GM21737 (cell line): ENCODE measurements around the gene EDEM2.
A peak's percentile ranks its signal among the peaks of the same experiment; 100 is the strongest.
"Not testable (repeated sequence)": the region's sequence is repeated elsewhere in the genome, so short reads cannot be mapped to it uniquely, and the experiment has no call there.

Source experiments
- ATAC-seq: cut with Tn5 transposase; IDR thresholded peaks from one replicate; pipeline ENCODE4 v1.9.1; 2021; ENCODE audit warnings: mild to moderate bottlenecking, moderate library complexity; ENCODE audit not compliant: unreplicated experiment

Gene EDEM2

DNA sequence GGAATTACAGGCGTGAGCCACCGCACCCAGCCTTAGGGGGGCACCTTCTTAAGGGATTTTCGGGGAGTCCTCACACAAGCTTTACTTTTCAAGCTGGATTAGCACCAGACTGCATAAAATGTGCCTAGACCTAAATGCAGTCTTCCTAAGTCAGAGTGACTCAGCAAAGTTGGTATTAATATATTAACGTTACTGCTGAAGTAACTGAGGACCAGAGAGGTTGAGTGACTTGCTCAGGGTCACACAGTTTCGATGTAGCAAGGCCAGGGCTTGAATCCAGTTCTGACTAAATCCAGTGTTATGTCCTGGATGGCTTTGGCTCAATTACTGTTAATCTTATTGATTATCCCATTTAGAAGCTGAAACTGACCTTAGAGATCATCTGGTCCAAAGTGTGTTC is 13.4 kb downstream of the EDEM2 start:
- no peak for ATAC-seq

DNA sequence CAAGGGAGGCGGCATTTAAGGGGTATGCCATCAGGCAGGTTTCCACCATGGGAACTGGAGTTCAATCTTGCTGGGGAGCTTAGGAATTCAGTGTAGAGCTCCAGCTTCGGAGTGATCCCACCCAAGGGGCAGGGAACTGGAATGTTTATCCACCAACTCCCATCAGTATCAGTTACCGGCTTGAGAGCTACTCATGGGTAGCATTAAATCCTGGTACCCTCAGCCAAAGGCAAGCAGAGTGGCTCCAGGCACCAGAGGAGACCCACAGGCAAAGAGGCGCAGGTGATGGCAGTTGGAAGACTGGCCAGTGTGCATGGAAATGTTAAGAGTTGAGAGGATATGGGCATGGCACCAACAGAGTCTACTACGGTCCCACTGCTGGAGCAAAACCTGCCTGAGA is 14.1 kb downstream of the EDEM2 start:
- ATAC-seq, result no peak

DNA sequence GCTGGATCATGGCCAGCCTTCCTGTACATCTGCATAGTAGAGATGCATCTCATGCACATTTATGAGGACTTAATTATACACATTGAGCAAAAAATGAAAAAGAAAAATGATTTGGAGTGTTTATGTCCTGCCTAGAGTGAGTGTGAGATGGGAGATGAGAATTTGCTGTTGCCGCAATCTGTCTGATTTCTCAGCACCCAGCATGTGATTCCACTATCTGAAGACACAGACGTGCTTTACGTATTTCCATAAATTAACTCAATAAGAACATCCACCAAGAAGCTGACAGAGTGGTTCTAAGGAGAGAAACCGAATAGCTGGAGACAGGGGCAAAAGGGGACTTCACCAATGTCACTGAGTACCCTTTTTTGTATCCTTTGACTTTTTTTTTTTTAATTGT is 15.2 kb downstream of the EDEM2 start:
- no peak for ATAC-seq

DNA sequence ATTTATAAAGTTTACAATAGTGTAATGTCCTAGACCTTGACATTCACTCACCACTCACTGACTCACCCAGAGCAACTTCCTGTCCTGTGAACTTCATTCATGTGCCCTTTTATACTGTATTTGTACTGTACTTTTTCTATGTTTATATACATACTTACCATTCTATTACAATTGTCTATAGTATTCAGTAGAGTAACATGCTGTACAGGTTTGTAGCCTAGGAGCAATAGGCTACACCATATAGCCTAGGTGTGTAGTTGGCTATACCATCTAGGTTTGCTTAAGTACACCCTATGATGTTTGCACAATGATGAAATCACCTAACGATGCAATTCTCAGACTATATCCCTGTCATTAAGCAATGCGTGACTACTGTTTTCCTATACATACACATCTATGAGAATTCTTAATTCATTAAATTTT is 17.5 kb downstream of the EDEM2 start:
- no peak for ATAC-seq

DNA sequence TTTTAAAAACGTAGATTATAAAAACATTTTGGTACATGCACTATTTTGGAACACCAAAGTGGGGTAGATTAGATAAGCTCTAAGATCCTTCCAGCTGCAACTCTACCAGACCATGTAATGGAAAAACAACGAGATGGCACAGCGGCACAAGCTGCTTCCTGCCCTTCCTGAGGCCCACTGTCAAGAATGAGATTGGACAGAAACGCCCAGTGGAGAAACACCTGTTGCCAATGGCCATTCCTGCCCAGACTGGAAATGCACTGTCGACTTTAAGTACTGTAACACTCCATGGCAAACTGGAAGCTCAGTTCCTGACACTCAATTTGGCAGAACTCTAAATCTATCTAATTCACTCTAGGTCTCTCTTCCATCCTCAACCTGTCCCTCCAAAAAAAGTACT is 21.4 kb downstream of the EDEM2 start:
- no peak for ATAC-seq

DNA sequence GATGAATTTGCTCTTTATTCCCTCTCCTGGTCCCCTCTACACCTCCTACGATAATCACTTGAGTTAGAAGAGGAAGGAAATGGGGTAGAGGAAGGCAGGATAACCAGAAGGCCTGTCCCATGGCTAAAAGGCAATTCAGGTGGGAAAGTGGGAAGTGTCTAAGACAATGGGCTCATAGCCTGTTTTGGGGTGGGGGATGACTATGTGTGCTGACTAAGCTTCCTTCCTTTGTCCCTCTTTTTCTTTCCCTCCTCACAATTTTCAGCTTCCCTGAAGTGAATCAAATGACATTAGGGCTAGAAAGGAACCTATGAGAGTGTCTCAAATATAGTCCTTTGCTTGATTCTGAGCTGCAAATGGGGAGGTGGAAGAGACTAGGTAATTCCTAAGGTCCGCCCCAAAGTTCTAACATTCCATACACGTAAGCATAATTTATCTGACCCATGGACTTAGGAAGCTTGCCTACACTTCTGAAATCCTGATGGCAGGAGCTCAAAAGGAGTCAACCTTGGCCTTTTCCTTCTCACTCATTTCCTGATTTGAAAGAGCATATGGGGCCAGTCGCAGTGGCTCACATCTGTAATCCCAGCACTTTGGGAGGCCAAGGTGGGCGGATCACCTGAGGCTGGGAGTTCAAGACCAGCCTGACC is 24.3 kb downstream of the EDEM2 start:
- no peak for ATAC-seq

DNA sequence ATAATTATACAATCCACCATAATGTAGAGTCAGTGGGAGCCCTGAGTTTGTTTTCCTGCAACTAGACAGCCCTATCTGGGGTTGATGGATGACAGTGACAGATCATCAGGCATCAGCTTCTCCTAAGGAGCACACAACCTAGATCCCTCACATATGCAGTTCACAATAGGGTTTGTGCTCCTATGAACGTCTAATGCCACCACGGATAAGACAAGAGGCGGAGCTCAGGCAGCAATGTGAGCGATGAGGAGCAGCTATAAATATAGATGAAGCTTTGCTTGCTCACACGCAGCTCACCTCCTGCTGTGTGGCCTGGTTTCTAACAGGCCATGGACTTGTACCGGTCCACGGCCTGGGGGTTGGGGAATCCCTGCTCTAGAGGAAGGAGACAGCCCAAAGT is 25.9 kb downstream of the EDEM2 start:
- ATAC-seq, result no peak

DNA sequence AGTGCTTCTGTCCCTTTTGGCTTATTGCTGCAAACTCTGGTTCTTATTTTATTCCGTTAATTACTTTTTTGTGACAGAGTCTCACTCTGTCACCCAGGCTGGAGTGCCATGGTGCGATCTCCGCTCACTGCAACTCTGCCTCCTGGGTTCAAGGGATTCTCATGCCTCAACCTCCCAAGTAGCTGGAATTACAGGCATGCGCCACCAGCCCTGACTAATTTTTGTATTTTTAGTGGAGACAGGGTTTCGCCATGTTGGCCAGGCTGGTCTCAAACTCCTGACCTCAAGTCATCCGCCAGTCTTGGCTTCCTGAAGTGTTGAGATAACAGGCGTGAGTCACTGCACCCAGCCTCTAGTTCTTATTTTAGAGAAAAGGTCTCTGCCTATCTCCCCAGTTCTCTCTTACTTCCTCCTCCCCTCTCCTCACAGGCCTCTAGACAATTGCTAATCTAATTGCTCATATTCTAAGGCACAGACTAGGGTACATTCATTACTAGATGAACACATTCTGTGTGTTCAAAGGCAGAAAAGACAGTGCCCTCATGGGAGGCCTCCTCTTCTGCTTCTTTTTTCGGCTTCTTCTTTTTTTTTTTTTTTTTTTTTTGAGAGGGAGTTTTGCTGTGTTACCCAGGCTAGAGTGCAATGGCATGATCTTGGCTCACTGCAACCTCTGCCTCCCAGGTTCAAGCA is 27.0 kb downstream of the EDEM2 start:
- ATAC-seq, result no peak

DNA sequence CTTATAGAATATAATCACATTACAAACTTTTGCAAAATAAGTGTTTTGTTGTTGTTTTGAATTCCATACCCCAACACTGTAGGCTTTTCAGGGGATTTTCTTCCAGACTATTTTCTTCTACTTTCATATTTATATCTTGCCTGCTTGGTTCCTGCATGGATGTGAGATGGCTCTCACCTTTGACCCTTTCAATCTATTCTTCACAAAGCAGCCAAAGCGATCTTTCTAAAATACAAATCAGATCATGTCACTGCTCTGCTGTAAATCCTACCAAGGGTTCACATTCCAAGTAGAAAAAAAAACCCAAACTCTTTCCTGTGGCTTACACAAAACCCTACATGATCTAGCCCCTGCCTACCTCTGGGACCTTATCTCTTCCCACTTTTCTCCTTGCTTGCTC is 29.5 kb downstream of the EDEM2 start:
- no peak for ATAC-seq

DNA sequence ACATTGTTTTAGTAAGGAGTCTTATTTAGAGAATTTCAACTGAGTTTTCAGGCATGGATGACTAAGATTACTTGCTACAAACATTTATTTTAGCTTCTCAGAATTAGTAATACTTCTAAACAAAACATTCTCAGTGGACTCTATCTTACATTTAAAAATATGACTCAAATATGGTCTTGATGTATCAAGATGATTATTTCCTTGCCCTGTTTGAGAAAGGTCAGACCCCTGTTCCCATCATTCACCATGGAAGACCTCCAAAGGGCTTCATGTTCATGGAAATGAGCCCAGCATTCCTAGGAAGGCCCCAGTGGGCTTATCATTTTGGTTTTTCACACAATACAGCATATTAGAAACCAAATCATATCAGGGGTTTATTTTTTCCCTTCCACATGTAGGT is 29.9 kb downstream of the EDEM2 start:
- no peak for ATAC-seq

DNA sequence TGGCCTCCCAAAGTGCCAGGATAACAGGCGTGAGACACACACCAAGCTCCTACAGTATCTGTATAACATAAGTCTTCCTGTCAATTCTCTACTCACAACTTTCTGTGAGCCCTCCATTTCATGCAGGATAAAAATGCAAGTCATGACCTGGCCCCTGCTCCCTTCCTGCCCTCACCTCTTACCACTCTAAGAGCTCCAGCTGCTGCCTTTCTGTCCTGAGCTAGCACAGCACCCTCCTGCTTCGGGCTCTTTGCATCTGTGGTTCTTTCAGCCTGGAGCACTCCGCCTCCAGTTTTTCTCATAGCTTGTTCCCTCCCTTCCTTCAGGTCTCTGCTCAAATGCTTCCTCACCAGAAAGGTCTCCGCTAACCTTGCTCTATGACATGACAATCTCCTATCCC is 30.9 kb downstream of the EDEM2 start:
- ATAC-seq, result no peak

DNA sequence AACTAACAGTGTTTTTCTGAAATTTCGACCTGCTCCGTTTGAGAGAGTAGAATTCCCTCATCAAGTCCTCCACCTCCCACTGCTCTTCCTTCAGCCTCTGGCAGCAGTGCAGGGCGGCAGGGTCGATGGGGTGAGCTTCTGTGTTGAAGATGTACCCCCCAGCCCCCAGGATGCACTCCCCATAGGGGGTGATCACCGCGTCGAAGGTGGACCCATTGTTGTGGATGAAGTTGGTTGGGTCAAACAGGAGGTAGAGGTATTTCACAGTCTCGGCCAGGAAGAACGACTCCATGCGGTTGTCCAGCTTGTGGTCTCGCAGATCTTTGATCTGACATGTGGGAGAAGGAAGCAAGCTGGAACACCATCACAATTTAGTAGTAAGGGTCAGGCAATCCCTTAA is 31.5 kb downstream of the EDEM2 start:
- ATAC-seq, result no peak

DNA sequence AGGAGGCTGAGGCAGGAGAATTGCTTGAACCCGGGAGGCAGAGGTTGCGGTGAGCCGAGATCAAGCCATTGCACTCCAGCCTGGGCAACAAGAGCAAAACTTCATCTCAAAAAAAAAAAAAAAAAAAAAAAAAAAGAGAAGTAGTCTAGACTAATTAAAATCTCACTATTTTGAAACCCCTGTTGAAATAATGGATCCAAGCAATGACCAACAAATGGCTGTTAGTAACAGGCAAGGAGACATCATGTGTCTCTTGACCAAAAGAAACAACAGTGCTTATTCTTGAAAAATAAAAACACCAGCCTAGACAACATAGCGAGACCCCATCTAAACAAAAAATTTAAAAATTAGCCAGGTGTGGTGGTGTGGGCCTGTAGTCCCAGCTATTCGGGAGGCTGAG is 34.9 kb downstream of the EDEM2 start:
- not testable (repeated sequence) for ATAC-seq

DNA sequence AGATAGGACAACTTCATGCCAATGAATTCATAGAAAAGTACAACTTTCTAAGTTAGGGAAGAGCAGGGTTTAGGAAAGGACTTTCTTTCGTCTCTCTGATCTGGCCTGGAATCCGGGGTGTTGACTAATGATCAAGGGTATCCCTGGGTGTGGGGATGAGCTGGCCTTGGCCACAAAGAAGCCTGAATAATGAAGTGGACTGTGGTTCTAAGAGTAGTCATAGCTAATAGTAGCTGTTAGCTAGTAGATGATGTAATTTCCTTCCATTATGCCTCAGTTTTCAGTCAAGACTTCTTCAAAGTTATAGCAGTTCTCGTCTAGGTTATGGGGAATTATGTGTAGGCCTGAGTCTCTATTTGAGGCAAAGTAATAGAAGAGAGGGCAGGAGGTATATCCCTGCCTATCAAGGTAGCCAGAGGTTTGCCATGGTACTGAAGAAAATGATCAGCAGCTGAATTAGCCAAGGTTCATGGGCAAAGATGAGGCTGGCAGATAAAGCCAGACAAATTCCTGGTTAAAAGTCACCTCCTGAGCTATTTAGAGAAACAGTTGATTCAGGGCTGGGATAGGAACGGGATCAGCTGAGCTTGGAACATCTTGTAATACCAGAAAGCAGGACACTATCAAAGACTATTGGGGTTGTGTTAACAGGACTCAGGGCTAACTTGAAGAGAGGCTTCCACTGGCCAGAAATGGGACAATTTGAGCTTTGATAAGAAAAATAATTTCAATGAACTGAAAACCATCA is 35.8 kb downstream of the EDEM2 start:
- ATAC-seq, result no peak

DNA sequence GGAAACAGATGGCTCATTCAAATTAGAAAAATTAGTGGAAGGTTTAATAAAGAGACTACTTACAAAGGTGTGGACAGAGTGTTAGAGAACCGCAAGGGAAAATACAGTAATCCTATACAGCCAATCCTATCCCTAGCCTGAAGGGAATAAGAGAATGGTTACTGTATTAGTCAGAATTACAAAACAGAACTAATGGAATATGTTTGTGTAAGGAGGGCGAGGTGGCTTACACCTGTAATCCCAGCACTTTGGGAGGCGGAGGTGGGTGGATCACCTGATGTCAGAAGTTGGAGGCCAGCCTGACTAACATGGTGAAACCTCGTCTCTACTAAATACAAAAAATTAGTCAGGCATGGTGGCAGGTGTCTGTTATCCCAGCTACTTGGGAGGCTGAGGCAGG is 38.2 kb downstream of the EDEM2 start:
- no peak for ATAC-seq

DNA sequence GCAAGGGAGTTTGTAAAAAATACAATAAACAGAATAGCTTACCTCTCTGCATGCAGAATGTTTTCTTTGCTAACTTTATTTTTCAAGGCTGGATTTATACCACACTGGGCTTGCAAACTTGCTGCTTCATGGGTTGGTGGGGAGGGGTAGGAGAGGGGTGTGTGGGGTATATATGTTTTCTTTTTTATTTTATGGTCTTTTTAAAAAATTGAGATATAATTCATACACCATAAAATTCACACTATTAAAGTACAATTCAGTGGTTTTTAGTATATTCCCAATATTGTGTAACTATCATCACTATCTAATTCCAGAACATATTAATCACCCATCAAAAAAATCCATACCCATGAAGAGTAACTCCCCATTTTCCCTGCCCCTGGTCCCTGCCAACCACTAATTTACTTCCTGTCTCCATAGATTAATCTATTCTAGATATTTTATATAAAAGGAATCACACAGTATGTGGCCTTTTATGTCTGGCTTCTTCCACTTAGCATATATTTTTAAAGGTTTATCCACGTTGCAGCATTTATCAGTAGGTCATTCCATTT is 40.2 kb downstream of the EDEM2 start:
- ATAC-seq, result no peak

DNA sequence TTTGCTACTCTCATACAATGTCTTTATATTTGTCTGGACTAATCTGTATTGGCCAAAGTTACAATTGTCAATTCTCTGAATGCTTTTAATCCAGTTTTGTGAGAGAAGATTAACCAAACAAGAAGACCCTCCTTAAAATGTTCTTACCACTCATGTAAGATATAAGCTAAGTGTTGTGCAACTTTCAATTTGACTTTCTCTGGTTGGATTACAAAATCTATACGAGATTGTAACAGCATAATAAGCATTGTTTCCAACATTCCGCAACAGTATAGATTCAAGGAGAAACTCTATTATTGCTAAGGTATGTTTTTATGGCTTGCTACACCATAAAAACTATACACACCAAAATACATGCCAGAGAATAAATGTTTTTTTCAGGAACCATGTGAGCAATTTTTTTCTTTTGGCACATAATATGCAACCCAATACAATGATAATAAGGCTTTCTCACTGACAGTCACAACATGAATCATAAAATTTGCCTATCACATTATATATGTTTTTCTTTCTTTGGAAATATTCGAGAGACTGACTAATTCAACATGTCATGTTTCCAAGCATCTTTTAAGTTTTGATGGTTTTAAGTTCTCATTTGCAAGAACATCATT is 42.3 kb downstream of the EDEM2 start:
- no peak for ATAC-seq

DNA sequence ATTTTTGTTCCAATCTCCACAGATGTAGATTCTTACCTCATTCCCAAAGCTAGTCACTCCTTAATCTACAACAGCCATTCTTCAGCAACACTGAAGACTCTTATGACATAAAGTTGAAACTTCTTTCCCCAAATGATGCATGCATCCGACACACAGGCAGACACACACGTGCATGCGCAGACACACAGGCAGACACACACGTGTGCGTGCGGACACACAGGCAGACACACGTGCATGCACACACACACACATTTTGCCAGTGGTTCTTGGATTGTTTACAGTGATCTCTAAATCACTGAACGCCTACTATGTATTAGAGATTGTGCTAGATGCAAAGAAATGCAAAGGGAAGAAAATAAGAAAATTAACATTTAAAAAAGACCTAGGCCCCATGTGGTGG is 45.5 kb downstream of the EDEM2 start:
- ATAC-seq, result no peak

DNA sequence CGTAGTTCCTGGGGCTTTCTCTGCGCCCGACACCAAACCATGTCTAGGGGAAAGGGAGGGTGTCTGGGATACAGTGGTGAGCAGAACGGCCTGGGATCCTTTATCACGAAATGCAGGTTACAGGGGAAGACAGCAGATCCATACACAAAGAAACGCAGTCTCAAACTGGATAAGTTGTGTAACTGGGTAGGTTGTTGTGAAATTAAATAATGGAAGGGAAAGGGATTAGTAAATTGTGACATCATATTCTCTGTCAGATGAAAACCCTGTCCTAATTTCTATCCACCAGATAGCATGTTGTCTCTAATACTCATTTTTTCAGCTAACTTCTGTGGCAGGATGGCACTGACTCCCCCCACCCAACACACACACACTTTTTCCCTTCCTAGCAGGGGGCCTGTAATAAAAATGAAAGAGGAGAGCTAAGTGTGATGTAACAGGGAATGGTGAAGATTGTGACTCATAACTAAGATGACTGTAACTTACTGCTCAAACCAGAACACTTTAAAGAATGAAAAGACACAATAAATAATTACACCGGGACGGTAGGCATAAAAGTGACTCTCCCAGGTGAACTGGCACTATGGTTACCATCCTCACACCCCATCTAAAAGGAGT is 53.8 kb downstream of the EDEM2 start:
- no peak for ATAC-seq

DNA sequence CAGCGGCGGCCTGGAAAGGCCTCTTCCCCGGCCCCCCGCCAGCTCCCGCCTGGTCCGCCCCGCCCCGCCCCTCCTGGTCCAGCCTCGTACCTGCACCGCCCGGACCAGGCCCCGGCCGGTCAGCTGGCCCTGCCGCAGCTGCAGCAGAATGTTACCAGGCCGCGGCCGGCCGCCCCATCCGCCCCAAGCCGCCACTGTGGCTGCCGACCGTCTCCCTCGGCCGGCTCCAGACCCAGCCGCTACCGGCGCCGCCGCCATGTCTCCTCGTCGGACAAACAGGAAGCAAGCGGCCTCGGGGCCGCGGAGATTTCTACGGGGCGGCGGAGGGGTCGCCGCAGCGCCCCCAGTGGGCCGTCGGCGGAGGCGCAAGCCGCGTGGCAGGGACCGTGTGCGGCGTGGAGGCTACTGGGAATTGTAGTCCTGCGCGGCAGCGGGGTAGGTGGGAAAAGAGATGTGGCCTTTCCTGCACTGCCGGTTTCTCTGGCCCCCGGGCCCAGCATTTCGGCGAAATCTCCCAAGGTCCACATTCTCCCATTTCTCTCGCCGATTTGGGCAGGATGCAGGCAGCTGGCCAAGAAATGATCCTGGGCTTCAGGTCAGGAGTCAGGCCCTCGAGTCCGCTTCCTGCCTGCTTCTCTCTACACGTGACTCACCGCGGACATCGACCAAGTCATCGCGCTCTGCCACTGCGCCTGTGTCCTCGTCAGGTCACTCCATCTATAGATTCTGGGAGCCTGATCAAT is 54.4 kb downstream of the EDEM2 start, which contains the start of gene TRPC4AP:
Gene TRPC4AP, minus strand, starts transcription at position 284 of the 743 bp plus-strand sequence. Its CDS starts 26 bp downstream, at position 258.
- ATAC-seq, result peak; percentile 95
